NCI-H1694 (cell line): ENCODE results near the gene ETDA.
"Not testable (repeated sequence)": the region's sequence is repeated elsewhere in the genome, so short reads cannot be mapped to it uniquely, and the experiment has no call there.

Experiments used
- DNase-seq: peaks from one replicate; lab custom pipeline; 2025; lab: John Stamatoyannopoulos, UW

Gene ETDA

GRCh38 chrX:135252011-135252518, at the start of gene ETDA:
Gene ETDA, plus strand, starts transcription at chrX:135252061. Its CDS starts 1,216 bp downstream, at chrX:135253277.
- not testable (repeated sequence) for DNase-seq

- DNase-seq: not testable (repeated sequence)
These were observed 45.4 kb upstream of the ETDA start for GRCh38 chrX:135206427-135206826.

GRCh38 chrX:135213200-135213844, 38.5 kb upstream of the ETDA start:
- DNase-seq: no peak

- DNase-seq: not testable (repeated sequence)
These were observed 5.9 kb upstream of the ETDA start for GRCh38 chrX:135245989-135246388.

GRCh38 chrX:135256087-135256684, 4.3 kb downstream of the ETDA start:
- not testable (repeated sequence) for DNase-seq

- no peak for DNase-seq
These were observed 5.1 kb downstream of the ETDA start for GRCh38 chrX:135256923-135257322.

GRCh38 chrX:135257469-135257868, 5.6 kb downstream of the ETDA start:
- no peak for DNase-seq

GRCh38 chrX:135260976-135261375, 9.1 kb downstream of the ETDA start:
- not testable (repeated sequence) for DNase-seq

GRCh38 chrX:135263376-135263775, 11.5 kb downstream of the ETDA start:
- DNase-seq: not testable (repeated sequence)

- no peak for DNase-seq
These were observed 12.3 kb downstream of the ETDA start for GRCh38 chrX:135264206-135264605.

- DNase-seq: no peak
These were observed 21.3 kb downstream of the ETDA start for GRCh38 chrX:135273162-135273561.

GRCh38 chrX:135275973-135276372, 24.1 kb downstream of the ETDA start:
- no peak for DNase-seq

- DNase-seq: no peak
These were observed 35.5 kb downstream of the ETDA start for GRCh38 chrX:135287266-135287823.

- no peak for DNase-seq
These were observed 43.5 kb downstream of the ETDA start for GRCh38 chrX:135295238-135295943.

- no peak for DNase-seq
These were observed 44.1 kb downstream of the ETDA start for GRCh38 chrX:135295944-135296305.

- no peak for DNase-seq
These were observed 50.5 kb downstream of the ETDA start for GRCh38 chrX:135302269-135302873.
